HG03280 (cell line): ENCODE measurements around the gene KSR2.
"Not testable (repeated sequence)": the region's sequence is repeated elsewhere in the genome, so short reads cannot be mapped to it uniquely, and the experiment has no call there.

Experiments used
- ATAC-seq: cut with Tn5 transposase; IDR thresholded peaks from one replicate; pipeline ENCODE4 v1.9.1; 2021; ENCODE audit warnings: mild to moderate bottlenecking, moderate library complexity; ENCODE audit not compliant: unreplicated experiment

Gene KSR2

GRCh38 chr12:117968826-117969659, at the start of gene KSR2:
Gene KSR2, minus strand, starts transcription at chr12:117968990. Its CDS starts 735 bp downstream, at chr12:117968255.
- peak; percentile 77 for ATAC-seq

- ATAC-seq = no peak
Measured at GRCh38 chr12:118017926-118018325, 49.1 kb upstream of the KSR2 start.

GRCh38 chr12:118016424-118017264, 47.9 kb upstream of the KSR2 start, which contains the start of gene RFC5:
Gene RFC5, plus strand, starts transcription at chr12:118016703. Its CDS starts 125 bp downstream, at chr12:118016828.
- ATAC-seq = peak; percentile 99

- no peak for ATAC-seq
Measured at GRCh38 chr12:118015944-118016343, 47.2 kb upstream of the KSR2 start.

- ATAC-seq = no peak
Measured at GRCh38 chr12:118015306-118015705, 46.5 kb upstream of the KSR2 start.

GRCh38 chr12:118013283-118013682, 44.5 kb upstream of the KSR2 start:
- ATAC-seq = no peak

GRCh38 chr12:118011961-118012360, 43.2 kb upstream of the KSR2 start:
- no peak for ATAC-seq

- no peak for ATAC-seq
Measured at GRCh38 chr12:118011377-118011776, 42.6 kb upstream of the KSR2 start.

GRCh38 chr12:118010903-118011302, 42.1 kb upstream of the KSR2 start:
- no peak for ATAC-seq

GRCh38 chr12:117999806-118000205, 31.0 kb upstream of the KSR2 start:
- not testable (repeated sequence) for ATAC-seq

GRCh38 chr12:117998719-117999118, 29.9 kb upstream of the KSR2 start:
- ATAC-seq = no peak

- no peak for ATAC-seq
Measured at GRCh38 chr12:117994551-117995438, 26.0 kb upstream of the KSR2 start.

GRCh38 chr12:117986705-117987469, 18.1 kb upstream of the KSR2 start:
- ATAC-seq = no peak

GRCh38 chr12:117985182-117985581, 16.4 kb upstream of the KSR2 start:
- ATAC-seq = no peak

GRCh38 chr12:117981267-117981666, 12.5 kb upstream of the KSR2 start:
- no peak for ATAC-seq

- no peak for ATAC-seq
Measured at GRCh38 chr12:117980616-117981015, 11.8 kb upstream of the KSR2 start.

GRCh38 chr12:117977373-117977772, 8.6 kb upstream of the KSR2 start:
- no peak for ATAC-seq

GRCh38 chr12:117975006-117975405, 6.2 kb upstream of the KSR2 start:
- ATAC-seq = no peak

GRCh38 chr12:117972301-117972700, 3.5 kb upstream of the KSR2 start:
- no peak for ATAC-seq

- no peak for ATAC-seq
Measured at GRCh38 chr12:117970334-117970733, 1.5 kb upstream of the KSR2 start.
